Stomach smooth muscle (tissue), 2 donors: ENCODE measurements around the gene NT5C1B.

Experiments used
- H3K27ac ChIP-seq: one replicate; pipeline ENCODE4 v1.7.0; 2013; ENCODE audit warnings: mild to moderate bottlenecking, low read length, inconsistent platforms
- H3K27me3 ChIP-seq, 2 donors: one replicate each; pipeline ENCODE4 v1.7.0; 2013; ENCODE audit warnings: low read length in 2 of 2; ENCODE audit not compliant: insufficient read depth in 2 of 2, control insufficient read depth in 1 of 2
- H3K36me3 ChIP-seq, 2 donors: one replicate each; pipeline ENCODE4 v1.7.0; 2013; ENCODE audit warnings: low read length in 2 of 2; ENCODE audit not compliant: control insufficient read depth in 2 of 2, insufficient read depth in 2 of 2
- H3K4me1 ChIP-seq: one replicate; pipeline ENCODE4 v1.7.0; 2013; ENCODE audit warnings: low read length; ENCODE audit not compliant: control insufficient read depth, insufficient read depth
- H3K4me3 ChIP-seq, 2 donors: one replicate each; pipeline ENCODE4 v1.7.0; 2013; ENCODE audit warnings: low read length in 2 of 2
- H3K9ac ChIP-seq, 2 donors: one replicate each; pipeline ENCODE4 v1.7.0; 2013; ENCODE audit warnings: low read length in 2 of 2, mild to moderate bottlenecking in 1 of 2
- H3K9me3 ChIP-seq, 2 donors: one replicate each; pipeline ENCODE4 v1.7.0; 2013; ENCODE audit warnings: low read length in 2 of 2; ENCODE audit not compliant: control insufficient read depth in 2 of 2
- donor health status: healthy.
- donor health status: Pancreatic carcinoma.

Gene NT5C1B

DNA sequence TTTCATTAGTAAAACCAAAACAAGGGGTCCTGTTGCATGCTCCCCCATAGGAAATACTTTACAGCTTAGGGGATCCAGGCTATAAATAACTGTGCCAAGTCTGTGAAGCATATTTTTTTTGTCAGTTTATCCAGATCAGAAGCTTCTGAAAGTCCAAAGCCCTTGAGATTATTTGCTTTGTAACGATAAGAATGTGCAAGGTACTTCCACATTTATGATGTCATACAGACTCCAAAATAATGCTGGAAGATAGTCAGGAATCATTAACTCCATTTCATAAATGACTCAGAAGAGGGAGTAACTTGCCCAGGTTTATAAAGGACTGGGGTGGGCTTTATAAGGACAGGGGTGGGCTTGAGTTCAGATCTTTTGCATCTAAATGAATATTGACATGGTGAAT, 58.2 kb downstream of the NT5C1B start:
- Histone ChIP-seq H3K27ac (no peak overlapping the region), H3K9ac (no peak overlapping the region), H3K4me1 (peaks cover 10% of the 10 kb centered on the region), H3K36me3 (no peaks in the 10 kb centered on the region), H3K4me3 (no peak overlapping the region), H3K27me3 (no peaks in the 10 kb centered on the region), H3K9me3 (no peaks in the 10 kb centered on the region)

DNA sequence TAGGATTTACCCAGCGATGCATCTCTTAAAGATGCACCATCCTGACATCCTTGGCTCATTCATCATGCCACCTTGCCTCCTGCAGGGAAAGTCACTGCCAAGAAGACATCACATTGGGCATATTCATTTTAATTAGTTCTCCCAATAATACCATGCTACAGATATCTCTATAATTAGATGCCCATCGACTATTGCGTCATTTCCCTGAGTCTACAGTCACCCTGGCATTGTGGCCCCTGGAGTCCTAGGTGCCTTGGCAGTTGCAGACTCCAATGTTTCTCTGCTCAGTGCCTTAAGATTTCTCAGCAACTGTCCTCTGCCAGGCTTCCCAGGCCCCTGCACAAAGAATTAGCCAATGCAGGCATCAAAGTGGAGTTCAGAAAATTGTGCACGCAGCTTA, 61.5 kb downstream of the NT5C1B start:
- Histone ChIP-seq H3K4me3 (no peak overlapping the region), H3K27me3 (no peaks in the 10 kb centered on the region), H3K9me3 (no peaks in the 10 kb centered on the region), H3K27ac (no peak overlapping the region), H3K36me3 (no peaks in the 10 kb centered on the region), H3K9ac (no peak overlapping the region), H3K4me1 (peaks cover 5% of the 10 kb centered on the region)

DNA sequence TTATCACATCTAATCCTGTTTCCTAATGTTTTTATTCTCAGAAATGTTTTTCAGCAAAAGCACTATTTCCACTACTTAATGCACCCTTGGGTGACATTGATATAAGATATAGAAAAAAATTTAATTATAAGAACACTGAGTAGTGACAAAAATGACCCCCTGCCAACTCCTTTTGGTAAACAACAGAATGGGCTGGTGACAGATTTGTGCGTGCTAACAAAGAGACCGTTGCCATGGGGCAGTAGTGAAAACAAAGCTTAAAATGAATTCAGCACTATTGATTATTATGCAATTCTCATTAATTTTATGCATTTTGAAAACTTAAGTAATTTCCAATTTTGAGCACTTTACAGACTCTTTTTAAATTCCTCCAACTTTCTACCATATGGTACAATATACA, 62.0 kb downstream of the NT5C1B start:
- Histone ChIP-seq H3K9me3 (no peaks in the 10 kb centered on the region), H3K9ac (no peak overlapping the region), H3K27me3 (no peaks in the 10 kb centered on the region), H3K4me1 (peaks cover 10% of the 10 kb centered on the region), H3K27ac (no peak overlapping the region), H3K4me3 (no peak overlapping the region), H3K36me3 (no peaks in the 10 kb centered on the region)

DNA sequence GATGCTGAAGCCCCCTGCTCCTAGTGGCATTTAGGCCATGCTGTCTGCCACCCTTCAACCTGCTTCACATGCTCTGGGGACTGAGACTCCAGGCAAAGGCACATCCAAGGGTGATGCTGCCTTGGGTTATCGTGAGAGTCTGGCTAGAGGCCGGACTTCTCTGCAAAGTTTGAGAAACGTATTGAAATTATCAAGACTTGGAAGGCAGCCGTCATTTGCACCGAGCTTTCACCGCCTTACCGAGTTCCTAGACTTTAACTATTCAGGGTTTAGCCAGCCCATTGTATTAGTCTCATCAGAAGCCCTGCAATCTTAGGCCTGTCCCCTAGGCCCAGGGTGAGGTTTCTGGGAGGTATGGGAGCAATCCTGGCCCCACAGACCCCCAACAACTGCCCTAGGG, 62.9 kb downstream of the NT5C1B start:
- Histone ChIP-seq H3K9me3 (no peaks in the 10 kb centered on the region), H3K4me1 (peaks cover 12% of the 10 kb centered on the region), H3K9ac (no peak overlapping the region), H3K36me3 (no peaks in the 10 kb centered on the region), H3K27ac (no peak overlapping the region), H3K27me3 (no peaks in the 10 kb centered on the region), H3K4me3 (no peak overlapping the region)

DNA sequence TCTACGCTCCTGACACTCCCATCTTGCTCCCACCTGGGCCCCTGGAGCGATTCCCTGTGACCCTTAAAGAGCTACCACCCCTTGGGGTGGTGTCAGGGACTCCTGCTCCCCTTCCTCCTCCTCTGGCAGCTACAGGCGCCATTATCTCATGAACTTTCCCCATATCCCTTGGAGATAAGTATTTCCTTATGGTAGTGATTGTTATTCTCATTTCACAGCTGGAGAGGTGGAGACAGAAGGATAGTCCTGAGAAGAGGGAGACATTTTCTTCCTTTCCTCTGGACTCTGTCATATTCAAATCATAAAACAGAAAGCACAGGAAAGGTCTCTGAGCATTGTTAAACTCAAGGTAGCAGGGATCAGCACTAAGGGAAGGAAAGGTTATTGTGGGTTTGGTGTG, 63.5 kb downstream of the NT5C1B start:
- Histone ChIP-seq H3K27ac (no peak overlapping the region), H3K4me1 (peaks cover 16% of the 10 kb centered on the region)

DNA sequence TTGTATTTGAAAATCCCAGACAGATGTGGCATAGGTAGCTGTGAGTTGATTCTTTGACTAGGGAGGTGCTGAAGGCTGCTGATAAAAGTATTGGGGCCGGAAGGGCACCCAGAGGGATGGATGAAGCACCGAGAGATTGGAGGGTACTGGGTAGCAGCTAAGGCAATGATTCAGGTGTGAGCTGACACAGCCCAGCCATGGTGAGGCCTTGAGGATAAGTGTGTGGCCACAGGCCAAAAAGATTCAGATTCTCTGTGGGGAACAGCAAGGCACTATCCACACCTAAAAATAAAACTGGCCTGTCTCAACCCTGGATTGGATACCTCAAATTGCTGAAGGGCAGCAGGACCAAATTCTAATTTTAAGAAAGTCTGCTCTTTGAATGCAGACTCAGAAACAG, 64.1 kb downstream of the NT5C1B start:
- Histone ChIP-seq H3K27ac (no peak overlapping the region), H3K27me3 (no peaks in the 10 kb centered on the region), H3K9me3 (no peaks in the 10 kb centered on the region), H3K4me3 (no peak overlapping the region), H3K4me1 (peaks cover 22% of the 10 kb centered on the region), H3K36me3 (no peaks in the 10 kb centered on the region), H3K9ac (no peak overlapping the region)

More for the DNA sequence above, 63.5 kb downstream of the NT5C1B start:
- Histone ChIP-seq H3K9ac (no peak overlapping the region), H3K4me3 (no peak overlapping the region), H3K36me3 (no peaks in the 10 kb centered on the region), H3K9me3 (no peaks in the 10 kb centered on the region), H3K27me3 (no peaks in the 10 kb centered on the region)

DNA sequence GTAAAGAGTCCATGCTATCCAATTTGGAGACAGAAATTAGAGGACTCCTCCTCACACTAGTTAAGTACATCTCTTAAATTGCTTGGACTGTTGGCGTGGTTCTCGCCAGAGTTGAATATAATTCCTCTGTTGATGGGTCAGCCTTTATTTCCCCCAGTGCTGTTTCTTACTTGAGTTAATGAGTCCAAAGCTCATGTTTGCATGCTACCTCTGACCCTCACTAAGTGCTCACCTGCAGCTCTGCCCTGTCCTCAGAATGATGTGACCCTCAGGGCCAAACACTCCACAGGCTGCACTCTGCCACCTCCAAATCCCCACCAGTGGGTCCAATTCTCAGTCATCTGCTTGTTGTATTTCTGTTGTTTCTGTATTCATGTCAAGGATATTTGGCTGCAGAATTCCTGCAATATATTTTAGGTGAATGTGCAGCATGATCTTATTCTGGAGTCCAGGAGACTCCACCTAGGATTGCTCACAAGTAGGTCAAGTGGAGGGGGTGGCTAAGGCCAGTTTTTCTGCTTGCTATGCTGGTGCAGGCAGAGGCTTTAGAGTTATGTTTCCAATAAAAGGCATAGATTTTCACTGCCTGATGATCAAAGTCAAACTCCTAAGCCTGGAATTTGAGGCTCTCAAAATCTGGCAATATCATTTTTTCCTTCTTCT, 66.8 kb downstream of the NT5C1B start:
- Histone ChIP-seq H3K27ac (no peak overlapping the region), H3K4me1 (peaks cover 40% of the 10 kb centered on the region), H3K9me3 (no peaks in the 10 kb centered on the region), H3K9ac (no peak overlapping the region), H3K27me3 (no peaks in the 10 kb centered on the region), H3K36me3 (no peaks in the 10 kb centered on the region), H3K4me3 (no peak overlapping the region)

DNA sequence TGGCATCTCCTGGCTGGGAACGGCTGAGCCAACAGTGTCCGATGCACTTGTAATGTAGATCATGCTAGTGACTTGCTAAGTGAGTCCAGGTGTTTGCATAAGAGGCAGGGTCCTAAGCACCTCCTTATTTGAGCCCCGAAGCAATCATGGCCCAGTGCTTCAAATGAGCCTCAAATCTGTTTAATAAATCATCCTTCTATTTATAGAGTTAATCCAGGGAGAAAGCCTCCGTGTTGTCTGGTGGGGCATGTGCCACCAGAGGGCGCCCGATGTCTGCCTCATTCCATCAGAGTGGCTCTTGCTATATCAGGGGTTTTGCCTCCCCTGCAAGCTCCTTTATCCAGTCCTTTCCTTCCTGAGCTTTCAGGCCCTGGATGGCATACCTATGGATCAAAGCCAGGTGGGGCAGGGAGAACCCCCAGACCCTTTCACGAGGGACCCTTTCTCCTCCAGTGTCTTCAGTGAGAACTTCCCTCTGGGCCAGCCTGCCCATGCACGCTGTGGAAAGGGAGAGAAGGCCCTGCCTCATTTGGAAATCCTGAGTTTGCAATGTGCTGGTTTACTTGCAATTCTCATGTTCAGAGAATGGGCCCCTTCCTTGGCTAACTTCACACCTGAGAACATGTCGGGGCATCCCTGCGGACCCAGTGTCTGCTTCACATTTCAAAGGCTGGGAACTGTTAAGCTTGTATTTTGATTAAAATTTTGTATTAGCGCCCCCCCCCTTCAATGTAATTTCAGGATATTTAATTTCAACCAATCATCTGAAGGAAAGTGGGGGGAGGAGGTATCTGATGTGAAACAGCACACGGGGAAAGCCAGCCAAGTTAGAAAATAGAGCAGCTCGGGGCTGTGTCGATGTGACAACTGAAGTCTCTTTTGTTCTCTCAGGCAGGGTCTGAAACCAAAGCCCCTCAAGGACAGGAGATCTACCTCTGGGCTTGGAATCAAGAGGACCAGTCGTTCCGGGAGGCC, 68.6 kb downstream of the NT5C1B start:
- Histone ChIP-seq H3K9me3 (no peaks in the 10 kb centered on the region), H3K4me3 (peak overlapping the region in 1 of 2 donors; percentile 40), H3K4me1 (peaks cover 48% of the 10 kb centered on the region), H3K27ac (peak overlapping the region; percentile 37), H3K36me3 (no peaks in the 10 kb centered on the region), H3K27me3 (no peaks in the 10 kb centered on the region), H3K9ac (no peak overlapping the region)

DNA sequence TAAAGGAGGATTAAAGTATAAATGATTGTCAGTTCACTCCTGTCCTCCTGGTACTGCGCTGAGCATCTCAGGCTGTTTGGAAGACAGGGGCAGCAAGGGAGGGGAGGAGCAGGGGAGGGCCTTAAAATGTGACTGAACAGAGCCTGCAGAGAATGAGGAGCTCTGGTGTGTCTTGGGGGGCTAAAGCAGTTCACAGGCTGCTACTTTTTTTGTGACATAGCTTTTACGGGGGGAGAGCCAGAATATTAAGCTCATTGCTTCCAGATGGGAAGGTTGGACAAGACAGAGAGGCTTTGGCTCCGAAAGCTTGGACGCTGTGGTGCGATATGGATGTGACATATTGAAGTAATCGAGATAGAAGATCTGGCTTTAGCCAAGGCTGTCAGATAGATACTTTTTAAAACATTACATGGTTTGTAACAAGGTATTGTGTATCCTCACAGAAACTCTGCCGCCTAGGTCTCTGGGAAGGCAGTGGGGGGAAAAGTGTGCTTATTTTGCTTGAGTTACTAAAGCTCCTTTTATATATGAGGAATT, 69.4 kb downstream of the NT5C1B start:
- peaks cover 52% of the 10 kb centered on the region for H3K4me1 ChIP-seq
- peak overlapping the region in 1 of 2 donors; percentile 40 for H3K4me3 ChIP-seq
- peak overlapping the region; percentile 37 for H3K27ac ChIP-seq
- H3K9ac ChIP-seq, result no peak overlapping the region
- no peaks in the 10 kb centered on the region for H3K36me3 ChIP-seq
- H3K9me3 ChIP-seq, result no peaks in the 10 kb centered on the region
- H3K27me3 ChIP-seq, result no peaks in the 10 kb centered on the region

DNA sequence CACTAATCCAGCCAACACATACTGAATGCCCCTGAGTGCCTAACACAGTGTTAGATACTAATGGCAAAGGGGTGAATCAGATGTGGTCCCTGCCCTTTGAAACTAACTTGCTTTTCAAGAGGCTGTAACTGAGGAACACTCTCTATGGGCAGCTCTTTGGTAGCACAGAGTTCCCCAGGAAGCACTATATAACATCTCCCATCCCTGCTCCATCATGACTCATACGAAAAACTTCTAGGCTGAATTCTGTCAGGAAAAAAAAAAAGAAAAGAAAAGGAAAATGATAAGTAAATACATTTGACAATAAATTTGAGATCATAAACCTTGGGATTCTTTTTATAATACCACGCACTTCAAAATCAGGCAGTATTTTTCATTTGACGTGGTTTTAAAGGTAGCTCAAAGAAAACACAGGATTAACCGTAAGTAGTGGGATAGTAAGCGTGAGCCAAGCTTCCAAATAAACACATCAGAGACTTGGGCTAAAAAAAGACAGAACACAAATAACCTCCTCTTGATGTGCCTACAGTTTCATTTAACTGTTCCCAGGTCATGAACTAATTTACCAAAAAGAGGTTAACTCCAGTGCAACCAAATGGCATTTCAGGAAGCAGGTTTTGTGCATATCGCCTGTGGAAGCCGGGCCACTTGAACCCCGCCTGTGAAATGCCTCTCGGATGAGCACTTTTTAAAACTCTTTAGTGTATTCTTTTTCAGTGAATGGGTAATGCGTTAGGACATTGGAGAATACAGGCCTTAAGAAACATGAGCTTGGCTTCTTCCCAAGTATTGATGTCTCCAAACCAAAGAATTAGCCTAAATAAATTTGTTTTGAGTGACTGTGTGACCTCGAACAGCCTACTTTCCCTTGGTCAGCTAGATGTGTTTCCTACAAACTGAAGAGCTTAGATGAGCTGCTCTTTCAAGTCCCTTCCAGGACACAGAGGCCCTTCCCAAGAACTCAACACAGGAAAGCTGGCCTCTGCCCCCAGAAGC, 71.0 kb downstream of the NT5C1B start:
- Histone ChIP-seq H3K9me3 (no peaks in the 10 kb centered on the region), H3K27me3 (no peaks in the 10 kb centered on the region), H3K36me3 (no peaks in the 10 kb centered on the region), H3K9ac (no peak overlapping the region), H3K4me3 (peak overlapping the region in 1 of 2 donors; percentile 10), H3K27ac (peak overlapping the region; percentile 33), H3K4me1 (peaks cover 57% of the 10 kb centered on the region)
